GM21381 (cell line): ENCODE measurements around the gene CAMTA1.
"Not testable (repeated sequence)": the region's sequence is repeated elsewhere in the genome, so short reads cannot be mapped to it uniquely, and the experiment has no call there.

ENCODE experiments used
- ATAC-seq: cut with Tn5 transposase; IDR thresholded peaks from one replicate; pipeline ENCODE4 v1.9.1; 2021; ENCODE audit warnings: mild to moderate bottlenecking, moderate library complexity; ENCODE audit not compliant: unreplicated experiment

The CAMTA1 gene

DNA sequence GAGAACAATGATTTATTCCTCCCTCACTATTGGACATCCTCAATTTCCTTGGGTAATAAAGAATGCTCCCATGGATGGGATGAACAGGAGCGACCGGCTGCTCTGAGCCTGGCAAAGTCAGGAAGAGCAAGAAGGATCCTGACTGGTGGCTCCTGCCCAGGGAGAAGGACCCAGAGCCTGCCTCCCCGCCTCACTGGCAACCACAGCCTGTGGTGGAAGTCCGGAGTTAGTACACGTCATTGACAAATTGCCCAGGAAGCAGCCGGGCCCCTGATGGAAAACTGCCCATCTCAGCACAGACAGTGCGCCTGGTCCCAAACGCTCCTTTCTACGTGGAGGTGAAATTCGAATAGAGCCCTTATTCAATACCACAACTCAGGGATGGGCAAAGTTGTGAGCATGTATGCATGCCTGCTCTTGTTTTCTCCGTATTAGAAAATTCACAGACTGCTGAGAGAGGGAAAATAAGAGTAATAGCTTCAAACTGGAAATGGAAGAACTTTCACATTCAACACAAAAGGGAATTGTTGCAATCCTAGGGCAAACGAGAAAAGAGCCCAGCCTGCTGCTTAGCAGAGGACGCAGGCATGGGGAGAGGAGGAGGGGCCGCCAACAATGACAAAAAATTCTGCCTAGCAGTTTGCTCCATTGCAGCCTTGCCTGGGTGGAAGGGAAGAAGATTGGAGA is 588.8 kb downstream of the CAMTA1 start:
- ATAC-seq = no peak

- ATAC-seq = no peak
Measured at GRCh38 chr1:7374563-7375160, 589.4 kb downstream of the CAMTA1 start.

GRCh38 chr1:7375329-7375728 is 590.1 kb downstream of the CAMTA1 start:
- no peak for ATAC-seq

DNA sequence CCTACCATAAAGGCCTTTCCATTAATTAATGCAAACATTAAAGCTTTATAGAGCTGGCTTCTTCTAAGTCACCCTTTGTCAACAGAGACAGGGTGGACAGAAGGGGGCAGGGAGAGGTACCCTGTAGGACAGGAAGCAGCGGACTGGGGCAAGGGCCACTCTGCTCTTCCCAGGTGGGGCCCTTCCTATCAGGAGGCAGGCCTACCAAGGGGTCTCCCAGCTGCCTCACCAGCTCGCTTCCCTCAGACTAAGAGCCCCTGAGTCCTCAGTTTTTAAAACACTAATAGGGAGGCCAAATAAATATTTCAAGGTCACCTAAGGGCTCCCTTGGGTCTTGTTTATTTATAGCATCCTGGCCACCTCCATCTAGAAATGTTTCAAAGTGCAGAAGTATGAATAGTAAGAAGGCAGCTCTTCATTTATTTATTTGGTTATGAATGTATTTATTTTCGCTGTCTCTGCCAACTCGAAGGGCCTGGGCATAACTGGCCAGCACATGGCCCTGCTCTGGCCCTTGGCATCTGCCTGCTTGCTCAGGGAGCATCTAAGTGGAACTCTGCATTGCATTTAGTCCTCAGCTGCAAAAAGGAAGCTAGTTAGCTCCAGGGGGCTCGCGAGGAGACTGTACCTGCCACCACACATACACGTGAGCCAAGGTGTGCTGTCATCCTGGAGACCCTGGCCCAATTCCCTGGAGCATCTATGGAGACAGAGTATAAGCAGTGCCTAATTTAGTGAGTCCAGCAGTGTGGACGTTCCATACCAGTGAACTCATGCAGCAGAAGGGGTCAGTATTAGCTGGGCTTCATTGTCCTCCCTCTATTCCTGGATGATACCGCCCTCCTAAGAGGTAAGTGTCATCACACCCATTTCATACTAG is 590.8 kb downstream of the CAMTA1 start:
- ATAC-seq = no peak

GRCh38 chr1:7376676-7377075 is 591.4 kb downstream of the CAMTA1 start:
- no peak for ATAC-seq

GRCh38 chr1:7378346-7379130 is 593.3 kb downstream of the CAMTA1 start:
- ATAC-seq = no peak

GRCh38 chr1:7379441-7379971 is 594.3 kb downstream of the CAMTA1 start:
- ATAC-seq = no peak

DNA sequence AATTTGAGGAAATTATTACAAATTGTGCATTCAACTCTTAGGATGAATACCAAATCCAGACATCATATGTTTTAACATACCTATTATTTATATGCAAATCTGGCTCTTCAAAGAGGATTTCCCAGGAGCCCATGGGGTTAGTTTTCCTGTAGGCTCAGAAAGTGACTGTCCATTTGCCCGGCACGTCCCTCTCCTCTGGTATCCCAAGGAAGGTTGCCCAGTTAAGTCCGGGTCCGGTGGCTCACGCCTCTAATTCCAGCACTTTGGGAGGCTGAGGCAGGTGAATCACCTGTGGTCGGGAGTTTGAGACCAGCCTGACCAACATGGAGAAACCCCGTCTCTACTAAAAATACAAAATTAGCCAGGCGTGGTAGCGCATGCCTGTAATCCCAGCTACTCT is 594.8 kb downstream of the CAMTA1 start:
- ATAC-seq = not testable (repeated sequence)

GRCh38 chr1:7380712-7381111 is 595.5 kb downstream of the CAMTA1 start:
- ATAC-seq = no peak

DNA sequence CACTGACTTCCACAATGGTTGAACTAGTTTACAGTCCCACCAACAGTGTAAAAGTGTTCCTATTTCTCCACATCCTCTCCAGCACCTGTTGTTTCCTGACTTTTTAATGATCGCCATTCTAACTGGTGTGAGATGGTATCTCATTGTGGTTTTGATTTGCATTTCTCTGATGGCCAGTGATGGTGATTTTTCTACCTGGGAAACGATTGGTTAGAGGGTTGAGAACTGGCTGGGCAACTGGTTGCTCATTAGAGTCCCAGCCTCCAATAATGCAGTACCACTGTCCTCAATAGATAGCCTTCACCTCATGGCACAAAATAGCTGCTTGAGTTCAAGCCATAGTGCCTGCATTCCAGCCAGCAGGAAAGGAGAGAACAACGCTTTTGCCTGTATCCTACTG is 596.5 kb downstream of the CAMTA1 start:
- ATAC-seq = not testable (repeated sequence)

GRCh38 chr1:7382971-7383370 is 597.7 kb downstream of the CAMTA1 start:
- no peak for ATAC-seq

GRCh38 chr1:7383671-7384520 is 598.6 kb downstream of the CAMTA1 start:
- no peak for ATAC-seq

GRCh38 chr1:7384679-7385078 is 599.4 kb downstream of the CAMTA1 start:
- no peak for ATAC-seq

GRCh38 chr1:7385471-7386225 is 600.4 kb downstream of the CAMTA1 start:
- no peak for ATAC-seq

GRCh38 chr1:7386226-7387052 is 601.2 kb downstream of the CAMTA1 start:
- ATAC-seq = no peak

- no peak for ATAC-seq
Measured at GRCh38 chr1:7387053-7387927, 602.0 kb downstream of the CAMTA1 start.

DNA sequence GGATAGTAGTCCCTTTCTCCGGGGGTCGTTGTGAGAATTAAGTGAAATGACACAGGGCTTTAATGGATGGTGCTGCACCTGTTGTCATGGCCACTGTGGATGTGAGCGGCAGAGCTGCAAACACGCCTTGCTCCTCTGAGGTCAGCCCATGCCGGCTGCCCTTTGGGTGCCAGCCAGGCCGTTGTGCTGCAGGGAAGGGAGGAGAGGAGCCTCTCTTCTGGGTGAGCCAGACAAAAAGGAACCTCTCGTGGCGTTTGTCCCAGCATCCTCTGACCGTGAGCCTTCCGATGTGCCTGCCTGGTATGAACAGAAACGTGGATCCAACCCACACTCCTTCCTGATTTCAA is 602.9 kb downstream of the CAMTA1 start:
- ATAC-seq = no peak
